ENCODE results near the gene CDK14.
A peak's percentile ranks its signal among the peaks of the same experiment; 100 is the strongest.

CDK14 gene

GRCh38 chr7:90596671-90597562 lies 796 bp downstream of the CDK14 start:
- FAIRE-seq (peak; percentile 94), DNase-seq (ENCODE audit: insufficient read length, low spot score) (no peak)

GRCh38 chr7:90597563-90598253 lies 1.6 kb downstream of the CDK14 start:
- DNase-seq (ENCODE audit: insufficient read length, low spot score) (no peak), FAIRE-seq (no peak)

- DNase-seq (ENCODE audit: insufficient read length, low spot score) (no peak), FAIRE-seq (no peak)
Observed at GRCh38 chr7:90599038-90599437, 2.9 kb downstream of the CDK14 start.

- FAIRE-seq (peak; percentile 48), DNase-seq (ENCODE audit: insufficient read length, low spot score) (no peak)
Observed at GRCh38 chr7:90599892-90600555, 3.9 kb downstream of the CDK14 start.

GRCh38 chr7:90602303-90602702 lies 6.2 kb downstream of the CDK14 start:
- no peak for DNase-seq (ENCODE audit: insufficient read length, low spot score)
- FAIRE-seq = no peak

- no peak for FAIRE-seq
- DNase-seq (ENCODE audit: insufficient read length, low spot score) = no peak
Observed at GRCh38 chr7:90603346-90603745, 7.2 kb downstream of the CDK14 start.

- FAIRE-seq (peak; percentile 35), DNase-seq (ENCODE audit: insufficient read length, low spot score) (no peak)
Observed at GRCh38 chr7:90604383-90604782, 8.3 kb downstream of the CDK14 start.

- no peak for FAIRE-seq
Observed at GRCh38 chr7:90605055-90605454, 8.9 kb downstream of the CDK14 start.

GRCh38 chr7:90607196-90607595 lies 11.1 kb downstream of the CDK14 start:
- DNase-seq (ENCODE audit: insufficient read length, low spot score) (no peak), FAIRE-seq (no peak)

More at GRCh38 chr7:90605055-90605454, 8.9 kb downstream of the CDK14 start:
- no peak for DNase-seq (ENCODE audit: insufficient read length, low spot score)

- FAIRE-seq (no peak), DNase-seq (ENCODE audit: insufficient read length, low spot score) (no peak)
Observed at GRCh38 chr7:90610105-90610504, 14.0 kb downstream of the CDK14 start.

- FAIRE-seq = no peak
- no peak for DNase-seq (ENCODE audit: insufficient read length, low spot score)
Observed at GRCh38 chr7:90611115-90611514, 15.0 kb downstream of the CDK14 start.

GRCh38 chr7:90613088-90613498 lies 17.0 kb downstream of the CDK14 start:
- FAIRE-seq (peak; percentile 91), DNase-seq (ENCODE audit: insufficient read length, low spot score) (no peak)

GRCh38 chr7:90617442-90617841 lies 21.3 kb downstream of the CDK14 start:
- FAIRE-seq = peak; percentile 64
- no peak for DNase-seq (ENCODE audit: insufficient read length, low spot score)

- DNase-seq (ENCODE audit: insufficient read length, low spot score) (no peak), FAIRE-seq (no peak)
Observed at GRCh38 chr7:90618876-90619275, 22.8 kb downstream of the CDK14 start.

GRCh38 chr7:90621125-90621746 lies 25.1 kb downstream of the CDK14 start:
- DNase-seq (ENCODE audit: insufficient read length, low spot score) (no peak), FAIRE-seq (no peak)

- DNase-seq (ENCODE audit: insufficient read length, low spot score) = no peak
- no peak for FAIRE-seq
Observed at GRCh38 chr7:90621747-90622140, 25.6 kb downstream of the CDK14 start.

- DNase-seq (ENCODE audit: insufficient read length, low spot score) (no peak), FAIRE-seq (no peak)
Observed at GRCh38 chr7:90622670-90623069, 26.5 kb downstream of the CDK14 start.

- FAIRE-seq = peak; percentile 58
- DNase-seq (ENCODE audit: insufficient read length, low spot score) = no peak
Observed at GRCh38 chr7:90624225-90624911, 28.2 kb downstream of the CDK14 start.

GRCh38 chr7:90625051-90625450 lies 28.9 kb downstream of the CDK14 start:
- FAIRE-seq (no peak), DNase-seq (ENCODE audit: insufficient read length, low spot score) (no peak)

- FAIRE-seq (no peak), DNase-seq (ENCODE audit: insufficient read length, low spot score) (no peak)
Observed at GRCh38 chr7:90625562-90625961, 29.4 kb downstream of the CDK14 start.
